K562 (cell line): ENCODE results near the gene MAGIX. TPM values are rescaled to one million over a fixed set of nuclear protein-coding genes. Genes with fewer than 3 reads are reported as not detected.

Experiments
- CAMTA2 ChIP-seq: fragments of 250-450 bp; sonication (Bioruptor Pico); conservative IDR thresholded peaks from 2 replicates; pipeline ENCODE4 v1.5.1; 2022
- FOXP4 ChIP-seq: sonication (generic); formaldehyde crosslinking; IDR thresholded peaks from 2 replicates; pipeline ENCODE4 v1.8.0; 2022; ENCODE audit warnings: mild to moderate bottlenecking, missing genetic modification reagents, borderline replicate concordance
- GABPA ChIP-seq: fragments of 200-800 bp; sonication (Bioruptor generic); conservative IDR thresholded peaks from 2 replicates; pipeline ENCODE4 v1.6.1; 2016; ENCODE audit warnings: low read depth, missing genetic modification characterization, missing compliant biosample characterization
- GATAD2A ChIP-seq: fragments of 450-650 bp; IDR thresholded peaks from 2 replicates; pipeline ENCODE4 v1.6.1; 2017
- HDAC3 ChIP-seq: fragments of 450-650 bp; IDR thresholded peaks from 2 replicates; pipeline ENCODE4 v1.6.1; 2018; ENCODE audit warnings: borderline replicate concordance, mild to moderate bottlenecking, moderate library complexity; ENCODE audit not compliant: partially characterized antibody
- MITF ChIP-seq: IDR thresholded peaks from 2 replicates; pipeline ENCODE4 v1.6.1; 2014; ENCODE audit warnings: antibody characterized with exemption
- NBN ChIP-seq: fragments of 450-650 bp; IDR thresholded peaks from 2 replicates; pipeline ENCODE4 v1.6.1; 2016; ENCODE audit warnings: low read depth, mild to moderate bottlenecking
- POLR2AphosphoS2 ChIP-seq: IDR thresholded peaks from 2 replicates; pipeline ENCODE4 v1.6.1; 2012; ENCODE audit warnings: low read length, improper control_type of control experiment
- PRDM10 ChIP-seq: fragments of 450-650 bp; IDR thresholded peaks from 2 replicates; pipeline ENCODE4 v1.6.1; 2018; ENCODE audit not compliant: partially characterized antibody
- RBM15 ChIP-seq: fragments of 200-400 bp; formaldehyde crosslinking; IDR thresholded peaks from 2 replicates; pipeline ENCODE4 v1.6.1; 2018; ENCODE audit warnings: mild to moderate bottlenecking, low read length, moderate library complexity; ENCODE audit not compliant: insufficient read depth
- RBM39 ChIP-seq: fragments of 200-400 bp; formaldehyde crosslinking; optimal IDR thresholded peaks from 2 replicates; pipeline ENCODE3; 2018; ENCODE audit warnings: low read depth, low read length
- SMAD4 ChIP-seq: fragments of 250-450 bp; sonication (Bioruptor Pico); conservative IDR thresholded peaks from 2 replicates; pipeline ENCODE4 v1.8.0; 2021; ENCODE audit warnings: inconsistent platforms, mild to moderate bottlenecking, moderate library complexity
- SPI1 ChIP-seq: IDR thresholded peaks from 2 replicates; pipeline ENCODE4 v1.6.1; 2011; ENCODE audit warnings: low read depth, low read length, control low read depth, borderline replicate concordance
- TFAP4 ChIP-seq: sonication (generic); formaldehyde crosslinking; IDR thresholded peaks from 2 replicates; pipeline ENCODE4 v1.8.0; 2022; ENCODE audit warnings: missing genetic modification reagents, mild to moderate bottlenecking, moderate library complexity, borderline replicate concordance
- ZFP36 ChIP-seq: fragments of 150-350 bp; IDR thresholded peaks from 2 replicates; pipeline ENCODE4 v1.6.1; 2018; ENCODE audit warnings: low read length, low read depth; ENCODE audit not compliant: partially characterized antibody
- ZNF695 ChIP-seq: fragments of 450-650 bp; formaldehyde crosslinking; IDR thresholded peaks from 2 replicates; pipeline ENCODE4 v1.4.0; 2020; ENCODE audit warnings: mild to moderate bottlenecking, moderate library complexity
- ZNF740 ChIP-seq, 3 experiments: fragments of 200-800 bp in 1 of 3; sonication (Bioruptor generic) in 1 of 3; sonication (generic) in 1 of 3; formaldehyde crosslinking in 1 of 3; IDR thresholded peaks; 2 replicates each; pipeline versions ENCODE4 v1.6.1 to v1.8.0; 2016 to 2022; ENCODE audit warnings: mild to moderate bottlenecking in 2 of 3, missing compliant biosample characterization in 2 of 3, missing genetic modification characterization in 2 of 3, missing genetic modification reagents in 1 of 3
- polyA plus RNA-seq, 8 experiments: library from polyadenylated mRNA; depleted of rRNA in 4 of 8; stranded (reverse) in 5 of 8; unstranded in 3 of 8; fragments of >200 nt; fragmentation: Nextera tagmentation in 2 of 8; fragmentation: Illumina TruSeq in 1 of 8; extraction: Ambion mirVana in 2 of 8; extraction: Trizol in 1 of 8; gene quantifications; 2 replicates each; pipeline versions ENCODE4 v1.2.1 to v1.2.3, GENCODE V29; 2011 to 2014; ENCODE audit warnings: inconsistent platforms in 1 of 8, missing spikeins in 1 of 8
- total RNA-seq, 7 experiments: library from RNA; depleted of rRNA in 6 of 7; stranded (reverse); fragments of >200 nt in 6 of 7; fragmentation: Illumina TruSeq in 2 of 7; extraction: Trizol in 2 of 7; gene quantifications; 2 replicates each; pipeline versions ENCODE4 v1.2.1 to v1.2.3, GENCODE V29; 2011 to 2021; ENCODE audit warnings: low replicate concordance in 1 of 7

Gene MAGIX
- total and polyA plus RNA-seq, 9 of the 15 experiments (the other 6 are each of a cell fraction or from before 2014, with no cell fraction given) = 0.08 to 3.5 (median 0.47) TPM

- peak; percentile 55 for TF ChIP-seq SMAD4 (CRISPR knock-in tag)
- no peak for TF ChIP-seq POLR2AphosphoS2
- peak; percentile 66 for TF ChIP-seq SPI1
- TF ChIP-seq ZNF740 (CRISPR knock-in tag; IDR thresholded peaks at IDR 0.05) = no peak
- TF ChIP-seq ZNF740 (tag; IDR thresholded peaks at IDR 0.05) = peak in 1 of 2 experiments; percentile 47; a peak in 2 of 4 replicates
- TF ChIP-seq TFAP4 (CRISPR knock-in tag) = peak; percentile 73; the same call in 1 of the 2 replicates
- peak; percentile 93 for TF ChIP-seq PRDM10
- TF ChIP-seq FOXP4 (CRISPR knock-in tag) = no peak
- no peak for TF ChIP-seq ZNF695 (CRISPR knock-in tag)
- TF ChIP-seq GABPA (tag) = peak; percentile 65
- TF ChIP-seq GATAD2A = peak; percentile 60; the same call in 1 of the 2 replicates
- no peak for TF ChIP-seq MITF
- no peak for TF ChIP-seq CAMTA2
- no peak for TF ChIP-seq ZFP36
- no peak for TF ChIP-seq RBM39
- TF ChIP-seq NBN = peak; percentile 77
- TF ChIP-seq HDAC3 = no peak
- no peak for TF ChIP-seq RBM15
These were observed 4.6 kb downstream of the MAGIX start (continued) for GRCh38 chrX:49166914-49167739.
